Retina (tissue), 1 donor: ENCODE measurements around the gene NINL.
"Not testable (repeated sequence)": the region's sequence is repeated elsewhere in the genome, so short reads cannot be mapped to it uniquely, and the experiment has no call there.

Experiments
- DNase-seq: peaks from one replicate; pipeline ENCODE4 v3.0.0-alpha.2; 2016

Gene NINL

GRCh38 chr20:25551413-25552215 is 33.7 kb downstream of the NINL start:
- no peak for DNase-seq

GRCh38 chr20:25550645-25551337 is 34.5 kb downstream of the NINL start:
- DNase-seq = not testable (repeated sequence)

DNA sequence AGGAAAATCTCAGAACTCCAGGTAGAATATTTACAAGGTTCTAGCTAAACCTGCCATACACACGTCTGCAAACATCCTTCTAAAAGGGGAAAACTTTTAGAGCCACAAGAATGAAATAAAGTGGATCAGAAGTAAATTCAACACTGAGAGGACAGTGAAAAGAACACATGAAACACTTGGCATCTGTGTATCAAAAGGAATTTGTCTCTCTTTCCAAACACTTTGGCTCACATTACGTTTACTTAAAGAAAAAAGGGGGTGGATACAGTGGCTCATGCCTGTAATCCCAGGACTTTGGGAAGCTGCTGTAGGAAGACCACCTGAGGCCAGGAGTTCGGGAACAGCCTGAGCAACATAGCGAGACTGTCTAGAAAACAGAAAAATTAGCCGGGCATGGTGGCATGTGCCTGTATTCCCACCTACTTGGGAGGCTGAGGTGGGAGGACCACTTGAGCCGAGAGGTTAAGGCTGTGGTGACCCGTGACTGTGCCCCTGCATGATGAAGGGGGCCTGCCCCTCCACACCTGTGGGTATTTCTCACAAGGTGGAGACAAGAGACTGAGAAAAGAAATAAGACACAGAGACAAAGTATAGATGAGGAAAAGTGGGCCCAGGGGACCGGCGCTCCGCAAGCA is 35.4 kb downstream of the NINL start:
- no peak for DNase-seq

DNA sequence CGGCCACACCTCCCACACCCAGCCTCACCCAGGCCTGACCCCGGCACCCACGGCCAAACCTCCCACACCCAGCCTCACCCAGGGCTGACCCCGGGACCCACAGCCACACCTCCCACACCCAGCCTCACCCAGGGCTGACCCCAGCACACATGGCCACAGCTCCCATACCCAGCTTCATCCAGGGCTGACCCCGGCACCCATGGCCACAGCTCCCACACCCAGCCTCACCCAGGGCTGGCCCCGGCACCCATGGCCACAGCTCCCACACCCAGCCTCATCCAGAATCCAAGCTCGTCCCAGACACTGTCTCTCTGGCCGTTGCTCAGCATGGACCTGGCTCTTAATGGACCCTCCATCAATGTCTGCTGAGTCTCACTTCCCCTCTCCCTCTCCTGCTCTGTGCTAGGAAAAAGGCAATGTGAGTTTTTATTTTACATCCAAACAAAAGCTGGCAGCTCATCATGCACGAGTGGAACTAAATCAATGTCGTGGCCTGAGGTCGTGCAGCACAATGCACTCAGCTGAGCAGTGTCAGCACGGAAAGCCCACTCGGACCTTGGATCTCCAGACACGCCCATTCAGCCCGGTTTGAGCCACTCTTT is 36.1 kb downstream of the NINL start:
- no peak for DNase-seq

- no peak for DNase-seq
Observed at GRCh38 chr20:25548613-25549086, 36.7 kb downstream of the NINL start.

- DNase-seq = no peak
Observed at GRCh38 chr20:25547999-25548398, 37.3 kb downstream of the NINL start.

DNA sequence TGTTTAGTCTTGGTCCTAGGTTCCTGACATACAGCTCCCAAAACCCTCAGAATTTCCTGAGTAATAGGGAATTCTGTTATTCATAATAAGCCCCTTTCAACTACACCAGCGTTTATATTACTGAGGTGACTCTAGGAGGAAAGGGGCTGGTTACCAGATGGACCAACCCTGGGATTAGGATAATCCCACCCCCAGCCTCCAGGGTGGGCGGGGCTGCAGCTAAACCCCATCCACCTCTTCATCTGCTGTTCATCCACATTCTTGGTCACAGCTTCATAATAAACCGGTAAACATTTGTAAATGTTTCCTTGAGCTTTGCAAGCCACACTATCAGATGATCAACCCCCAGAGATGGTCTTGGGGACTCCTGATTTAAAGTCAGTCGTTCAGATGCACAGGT is 38.3 kb downstream of the NINL start:
- DNase-seq = no peak

GRCh38 chr20:25546048-25546447 is 39.3 kb downstream of the NINL start:
- DNase-seq = no peak

- no peak for DNase-seq
Observed at GRCh38 chr20:25545171-25545570, 40.2 kb downstream of the NINL start.

DNA sequence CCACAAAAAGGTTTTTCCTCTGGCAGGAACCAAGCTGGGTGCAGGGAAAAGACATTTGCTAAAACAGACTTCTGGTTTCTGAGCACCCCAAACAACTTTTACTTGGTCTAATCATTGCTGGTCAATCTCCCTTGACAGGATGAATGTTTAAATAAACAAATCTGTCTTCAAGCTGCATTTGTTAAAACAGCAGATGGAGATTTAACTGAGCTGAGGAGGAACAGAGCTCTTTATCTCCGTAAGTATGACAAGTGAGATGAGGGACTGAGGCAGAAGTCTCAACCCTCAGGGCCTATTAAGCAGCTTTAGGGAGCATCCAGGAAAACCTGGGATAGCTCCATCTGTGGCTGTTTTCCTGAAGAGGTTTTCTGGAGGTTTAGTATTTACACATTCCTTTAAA is 40.6 kb downstream of the NINL start:
- DNase-seq = no peak

DNA sequence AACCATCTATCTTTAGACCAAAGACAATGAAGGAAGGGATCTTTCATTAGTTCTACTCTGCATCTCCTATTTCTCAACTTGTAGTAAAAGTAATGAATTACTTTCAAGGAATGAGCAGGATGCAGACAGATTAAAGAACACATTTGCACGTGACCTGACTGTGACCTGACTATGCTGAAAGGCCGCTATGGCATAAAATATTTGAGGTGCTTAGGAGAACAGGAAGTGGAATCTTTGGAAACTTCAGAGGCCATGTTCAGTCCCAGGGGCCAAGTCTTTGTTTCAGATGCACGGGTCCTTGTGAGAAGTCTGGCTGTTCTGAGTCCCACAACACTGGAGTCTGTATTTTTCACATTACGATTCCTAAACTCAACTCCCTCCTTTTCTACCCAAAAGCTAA is 41.0 kb downstream of the NINL start:
- no peak for DNase-seq

DNA sequence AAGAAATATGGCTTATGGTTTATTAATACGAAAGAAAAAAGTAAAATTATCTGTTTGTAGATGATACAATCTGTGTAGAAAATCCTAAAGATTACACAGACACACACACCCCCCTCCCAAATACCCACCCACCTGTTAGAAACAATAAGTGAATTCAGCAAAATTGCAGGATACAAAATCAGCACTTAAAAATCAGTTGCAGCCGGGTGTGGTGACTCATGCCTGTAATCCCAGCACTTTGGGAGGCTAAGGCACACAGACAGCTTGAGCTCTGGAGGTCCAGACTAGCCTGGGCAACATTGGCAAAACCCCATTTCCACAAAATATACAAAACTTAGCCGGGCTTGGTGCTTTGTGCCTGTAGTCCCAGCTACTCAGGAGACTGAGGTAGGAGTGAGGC is 42.3 kb downstream of the NINL start:
- DNase-seq = no peak

DNA sequence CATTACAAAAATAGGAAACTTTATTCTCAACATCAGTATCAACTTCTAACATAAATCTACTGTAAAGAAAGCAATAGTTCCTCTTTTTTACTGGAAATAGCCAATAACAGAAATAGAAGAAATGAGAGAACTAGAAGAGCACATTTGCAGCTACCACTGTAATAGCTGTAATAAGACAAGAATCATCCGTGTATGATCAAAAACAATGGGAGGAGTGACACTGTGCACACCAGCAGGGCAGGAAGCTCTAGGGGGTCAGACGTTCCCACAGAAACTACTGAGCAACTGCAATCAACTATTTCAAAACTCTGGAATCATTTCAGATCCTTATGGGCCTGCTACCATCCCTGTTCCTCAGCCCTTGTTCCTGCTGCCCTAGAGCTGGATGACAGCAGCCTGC is 43.7 kb downstream of the NINL start:
- DNase-seq = no peak

DNA sequence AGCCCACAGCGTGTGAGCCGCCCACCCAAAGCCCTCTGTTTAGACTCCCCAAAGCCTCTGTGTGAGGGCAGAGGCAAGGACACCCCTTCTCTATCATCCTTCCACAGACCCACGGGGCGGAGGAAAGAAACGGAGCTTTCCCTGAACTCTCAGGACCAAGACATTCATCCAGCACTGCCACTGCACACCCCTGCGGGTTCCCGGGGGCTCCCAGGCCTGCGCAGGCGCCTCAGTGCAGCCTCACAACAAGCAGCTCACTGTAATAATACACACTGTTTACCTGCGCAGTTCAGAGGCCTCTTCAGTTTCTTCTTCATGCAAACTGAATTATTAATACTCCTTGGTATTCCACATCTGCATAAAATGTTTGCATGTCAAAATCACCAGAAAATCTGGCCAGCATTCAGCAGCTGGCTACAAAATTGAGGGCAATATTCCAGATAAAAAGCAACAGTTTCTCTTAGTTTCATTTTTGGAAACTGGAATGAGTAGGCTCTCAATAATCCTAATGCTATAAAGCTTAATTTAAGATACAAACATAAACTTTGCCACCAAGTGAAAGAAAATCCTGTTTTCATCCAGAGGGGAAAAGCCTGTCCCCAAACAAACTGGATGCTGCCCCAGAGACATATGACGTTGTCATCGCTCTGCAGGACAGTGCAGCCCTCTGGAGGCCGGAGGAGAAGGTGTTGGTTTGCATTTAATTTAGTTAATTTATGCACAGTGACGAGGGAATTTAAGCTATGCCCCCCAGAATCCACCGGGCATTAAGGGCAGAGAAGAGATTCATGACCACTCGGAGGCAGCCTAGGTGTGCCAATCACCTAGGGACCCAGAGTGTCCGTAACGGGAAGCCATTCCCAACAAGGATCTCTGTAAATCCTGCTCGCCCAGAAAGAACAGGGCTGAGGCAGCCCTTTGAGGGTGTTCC is 45.3 kb downstream of the NINL start:
- DNase-seq = no peak

GRCh38 chr20:25538838-25539665 is 46.3 kb downstream of the NINL start:
- DNase-seq = no peak

GRCh38 chr20:25537890-25538289 is 47.4 kb downstream of the NINL start:
- DNase-seq = no peak

DNA sequence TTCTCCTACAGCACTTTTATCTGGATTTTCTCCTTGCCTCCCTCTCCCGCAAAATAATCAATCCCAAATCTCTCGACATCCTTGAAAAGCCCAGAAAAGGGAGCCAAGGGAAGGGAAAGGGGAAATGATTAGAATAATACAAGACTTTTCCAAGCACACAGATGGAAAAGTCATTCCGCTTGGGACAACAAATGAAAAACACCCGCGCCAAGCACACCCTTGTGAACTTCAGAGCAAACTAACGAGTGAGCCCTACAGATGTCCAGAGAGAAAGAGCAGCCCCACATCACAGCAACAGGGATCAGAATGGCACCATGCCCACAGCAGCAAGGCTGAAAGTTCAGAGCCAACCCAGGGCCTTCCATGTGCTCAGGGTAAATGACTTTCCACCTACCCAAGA is 49.6 kb downstream of the NINL start:
- no peak for DNase-seq

DNA sequence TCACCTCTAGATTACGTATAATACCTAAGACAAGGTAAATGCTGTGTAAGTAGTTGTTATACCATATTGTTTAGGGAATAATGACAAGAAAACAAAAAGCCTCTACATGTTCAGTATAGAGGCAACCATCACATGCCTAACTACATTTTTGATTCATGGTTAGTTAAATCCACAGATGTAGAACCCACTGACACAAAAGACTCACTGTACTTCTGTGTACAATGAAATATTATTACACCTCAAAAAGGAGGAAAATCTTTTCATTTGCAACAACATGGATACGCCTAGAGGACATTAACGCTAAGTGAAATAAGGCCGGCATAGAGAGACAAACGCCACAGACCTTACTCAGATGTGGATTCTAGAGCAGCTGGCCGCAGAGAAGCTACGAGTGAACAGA is 50.5 kb downstream of the NINL start:
- DNase-seq = no peak

DNA sequence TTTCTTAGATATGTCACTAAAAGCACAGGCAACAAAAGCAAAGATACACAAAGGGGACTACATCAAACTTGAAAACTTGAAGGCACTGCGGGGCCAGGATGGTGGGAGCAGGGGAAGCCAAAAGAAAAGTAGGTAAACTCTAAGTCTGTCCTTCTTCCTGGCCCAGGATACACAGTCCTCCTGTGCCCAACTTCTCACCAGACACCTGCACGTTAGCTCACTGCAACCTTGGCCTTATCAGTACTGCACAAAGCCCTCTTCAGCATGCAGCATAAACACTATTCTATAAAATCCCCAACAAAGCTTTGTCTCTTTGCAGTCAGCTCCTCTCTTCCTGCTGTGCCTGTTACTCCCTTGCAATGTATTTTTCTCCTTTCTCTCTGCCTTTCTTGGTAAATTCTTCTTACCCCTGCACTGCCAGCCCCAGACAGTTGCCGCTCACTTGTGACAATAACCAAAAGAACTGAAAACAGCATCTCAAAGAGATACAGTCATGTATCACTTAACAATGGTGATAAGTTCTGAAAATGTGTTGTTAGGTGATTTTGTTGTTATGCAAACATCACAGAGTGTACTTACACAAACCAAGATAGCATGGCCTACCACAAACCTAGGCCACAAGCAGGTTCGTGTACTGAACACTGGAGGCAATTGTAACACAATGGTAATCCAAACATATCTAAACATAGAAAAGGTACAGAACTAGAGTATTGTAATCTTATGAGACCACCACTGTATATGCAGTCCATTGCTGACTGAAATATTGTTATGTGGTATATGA is 51.2 kb downstream of the NINL start:
- no peak for DNase-seq

- no peak for DNase-seq
Observed at GRCh38 chr20:25532971-25533391, 52.4 kb downstream of the NINL start.
